ENCODE results near the gene MED13.
"Not testable (repeated sequence)": the region's sequence is repeated elsewhere in the genome, so short reads cannot be mapped to it uniquely, and the experiment has no call there.

Gene MED13

DNA sequence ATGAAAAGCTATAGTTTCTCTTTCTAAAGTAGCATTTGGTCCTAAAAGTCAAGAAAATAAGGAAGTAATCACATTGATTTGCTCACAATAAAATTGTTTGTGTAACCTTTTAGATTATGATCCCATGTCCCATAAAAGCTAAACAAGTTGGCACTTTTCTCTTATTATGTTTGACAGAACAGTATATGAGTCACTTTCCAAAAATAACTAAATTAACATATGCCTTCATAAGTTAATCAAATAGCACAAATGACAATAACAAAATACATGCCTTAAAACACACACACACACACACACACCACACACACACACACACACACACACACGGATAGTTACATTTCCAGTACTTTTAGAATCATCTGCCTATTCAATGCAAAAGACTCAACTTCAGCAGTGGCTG, 2.8 kb downstream of the MED13 start:
- no peak for DNase-seq (ENCODE audit: low read depth in 2 of 3, low spot score in 1 of 3)

DNA sequence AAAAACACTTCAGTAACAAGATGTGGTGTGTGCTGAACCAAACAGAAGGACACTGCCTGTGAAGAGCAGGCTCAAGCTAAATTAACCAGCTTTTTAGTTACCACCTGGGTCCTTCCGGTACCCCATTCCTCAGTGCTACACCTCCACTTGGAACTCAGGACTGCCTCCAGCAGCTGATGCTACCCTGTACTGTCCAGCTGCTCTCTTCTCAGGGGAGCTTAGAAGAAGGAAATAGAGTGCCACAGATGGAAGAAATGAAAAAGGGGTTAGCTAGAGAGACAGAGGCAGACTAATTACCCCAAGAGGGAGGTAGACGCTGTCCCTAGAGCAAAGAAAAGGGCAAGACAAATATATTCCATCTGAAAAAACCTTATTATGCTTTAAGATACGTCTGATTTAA, 5.7 kb downstream of the MED13 start:
- DNase-seq (ENCODE audit: low read depth in 2 of 3, low spot score in 1 of 3) = no peak

GRCh38 chr17:62058611-62059010, 6.5 kb downstream of the MED13 start:
- DNase-seq (ENCODE audit: low read depth in 2 of 3, low spot score in 1 of 3) = no peak

GRCh38 chr17:62057696-62058095, 7.4 kb downstream of the MED13 start:
- DNase-seq (ENCODE audit: low read depth in 2 of 3, low spot score in 1 of 3) = no peak

GRCh38 chr17:62052765-62053338, 12.2 kb downstream of the MED13 start:
- DNase-seq (ENCODE audit: low read depth in 2 of 3, low spot score in 1 of 3) = no peak

DNA sequence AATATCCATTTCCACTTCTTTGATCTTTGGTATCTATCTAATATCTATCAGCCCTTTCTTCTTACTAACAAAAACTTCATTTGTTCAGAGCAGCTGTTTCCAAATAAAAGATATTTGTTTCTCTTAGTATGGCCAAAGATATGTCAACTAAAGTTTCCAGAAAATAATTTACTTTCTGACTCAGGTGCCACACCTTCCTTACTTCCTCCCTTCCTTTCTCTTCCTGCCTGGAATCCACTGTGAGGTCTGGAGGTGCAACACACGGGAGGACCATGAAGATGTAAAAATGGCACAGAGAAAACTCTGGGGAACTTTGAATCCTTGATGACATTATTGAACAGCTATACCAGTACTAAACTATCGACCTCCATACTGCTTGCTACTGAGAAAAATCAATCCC, 14.0 kb downstream of the MED13 start:
- DNase-seq (ENCODE audit: low read depth in 2 of 3, low spot score in 1 of 3) = no peak

DNA sequence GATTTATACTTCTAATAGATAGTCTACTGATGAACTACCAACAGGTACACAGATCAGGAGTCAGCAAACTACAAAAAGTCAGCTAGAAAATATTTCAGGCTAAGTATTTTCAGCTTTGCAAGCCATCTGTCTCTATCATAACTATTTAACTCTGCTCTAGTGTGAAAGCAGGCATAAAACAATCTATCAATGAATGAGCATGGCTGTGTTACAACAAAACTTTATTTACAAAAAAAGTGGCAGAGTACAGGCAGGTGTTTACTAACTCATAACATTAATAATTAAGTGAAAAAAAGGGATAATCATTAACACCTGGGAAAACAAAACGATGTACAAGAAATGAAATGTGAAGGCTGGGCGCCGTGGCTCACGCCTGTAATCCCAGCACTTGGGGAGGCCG, 15.8 kb downstream of the MED13 start:
- DNase-seq (ENCODE audit: low read depth in 2 of 3, low spot score in 1 of 3) = no peak

DNA sequence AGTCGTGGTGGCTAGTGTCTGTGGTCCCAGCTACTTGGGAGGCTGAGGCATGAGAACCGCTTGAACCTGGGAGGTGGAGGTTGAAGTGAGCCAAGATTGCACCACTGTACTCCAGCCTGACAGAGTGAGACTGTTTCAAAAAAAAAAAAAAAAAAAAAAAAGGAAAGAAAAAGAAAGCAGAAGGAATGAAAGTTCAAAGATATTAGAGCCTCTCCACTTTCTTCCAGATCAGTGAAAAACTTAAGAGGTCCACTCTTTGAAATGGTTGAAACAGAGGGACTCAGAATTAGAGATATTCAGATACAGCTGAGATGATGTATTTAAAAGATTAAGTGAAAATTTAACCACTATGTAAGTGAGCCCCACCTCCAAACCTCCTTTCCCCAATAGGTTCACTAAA, 16.8 kb downstream of the MED13 start:
- DNase-seq (ENCODE audit: low read depth in 2 of 3, low spot score in 1 of 3) = no peak

DNA sequence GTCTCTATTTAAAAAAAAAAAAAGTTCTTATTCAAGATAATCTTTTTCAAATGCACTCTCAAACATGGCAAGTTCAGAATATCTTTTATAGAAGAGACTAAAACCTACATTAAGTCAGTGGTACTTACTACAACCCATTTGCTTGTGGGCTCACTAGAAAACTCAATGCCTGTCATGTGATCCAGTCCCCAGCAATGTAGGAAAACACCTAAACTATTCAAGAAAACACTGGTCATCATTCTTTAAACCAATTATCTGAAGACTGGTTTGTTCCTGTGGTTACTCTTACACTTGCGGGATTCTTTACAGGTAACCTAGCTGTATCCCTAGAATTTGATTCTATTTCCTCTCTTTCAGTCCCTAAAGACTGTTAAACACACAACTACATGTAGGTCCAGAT, 19.6 kb downstream of the MED13 start:
- DNase-seq (ENCODE audit: low read depth in 2 of 3, low spot score in 1 of 3) = no peak

DNA sequence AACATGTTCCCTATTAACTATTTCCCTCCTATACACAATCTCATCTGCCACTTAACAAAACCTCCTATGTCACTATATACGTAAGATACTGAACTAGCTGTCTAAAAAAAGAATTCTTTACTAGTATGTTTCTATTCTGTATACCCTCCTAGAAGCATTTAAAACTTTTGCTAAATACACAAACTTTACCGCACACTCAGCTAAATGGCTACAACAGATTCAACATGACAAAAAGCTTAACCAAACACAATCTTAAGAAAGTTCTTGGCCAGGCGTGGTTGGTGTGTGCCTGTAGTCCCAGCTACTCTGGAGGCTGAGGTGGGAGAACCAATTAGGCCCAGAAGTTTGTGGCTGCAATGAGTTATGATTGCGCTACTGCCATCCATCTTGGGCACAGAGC, 20.0 kb downstream of the MED13 start:
- no peak for DNase-seq (ENCODE audit: low read depth in 2 of 3, low spot score in 1 of 3)

DNA sequence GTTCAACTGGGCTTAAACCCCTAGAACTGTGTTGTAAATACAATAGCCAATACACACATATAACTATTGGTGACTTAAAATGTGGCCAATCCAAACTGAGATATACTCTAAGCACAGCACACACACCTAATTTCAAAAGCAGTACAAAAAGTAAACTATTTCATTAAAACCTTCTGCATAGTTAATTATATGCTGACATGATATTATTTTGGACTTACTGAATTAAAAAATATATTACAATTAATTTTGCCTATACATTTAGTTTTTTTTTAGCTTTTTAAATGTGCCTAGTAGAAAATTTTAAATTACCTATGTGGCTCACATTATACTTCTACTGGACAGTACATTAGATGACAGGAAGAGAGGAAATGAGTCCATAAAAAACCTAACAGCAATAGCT, 21.5 kb downstream of the MED13 start:
- no peak for DNase-seq (ENCODE audit: low read depth in 2 of 3, low spot score in 1 of 3)

- DNase-seq (ENCODE audit: low read depth in 2 of 3, low spot score in 1 of 3) = no peak
These were observed 21.9 kb downstream of the MED13 start for GRCh38 chr17:62043140-62043539.

GRCh38 chr17:62038248-62038647, 26.8 kb downstream of the MED13 start:
- DNase-seq (ENCODE audit: low read depth in 2 of 3, low spot score in 1 of 3) = no peak

- DNase-seq (ENCODE audit: low read depth in 2 of 3, low spot score in 1 of 3) = no peak
These were observed 31.8 kb downstream of the MED13 start for GRCh38 chr17:62033317-62033716.

GRCh38 chr17:62032480-62032879, 32.6 kb downstream of the MED13 start:
- no peak for DNase-seq (ENCODE audit: low read depth in 2 of 3, low spot score in 1 of 3)

DNA sequence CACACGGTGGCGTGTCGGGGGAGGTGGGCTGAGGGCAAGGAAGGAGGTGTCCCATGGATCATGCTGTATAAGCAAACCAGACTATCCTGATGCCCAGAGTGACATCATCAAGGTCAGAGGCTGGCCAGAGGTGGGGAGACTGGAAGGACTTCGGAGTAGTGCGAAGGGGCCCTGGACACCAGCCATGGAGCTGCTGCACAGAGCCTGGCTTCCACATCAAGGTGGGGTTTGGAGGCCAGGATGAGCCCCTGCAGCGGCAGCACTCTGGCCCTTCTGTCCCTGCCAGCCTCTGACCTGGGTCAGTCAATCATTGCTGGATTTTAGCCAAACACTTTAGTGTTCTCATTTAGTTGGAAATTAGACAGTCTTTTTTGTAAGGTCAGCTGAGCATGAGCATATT, 34.8 kb downstream of the MED13 start:
- DNase-seq (ENCODE audit: low read depth in 2 of 3, low spot score in 1 of 3) = no peak

DNA sequence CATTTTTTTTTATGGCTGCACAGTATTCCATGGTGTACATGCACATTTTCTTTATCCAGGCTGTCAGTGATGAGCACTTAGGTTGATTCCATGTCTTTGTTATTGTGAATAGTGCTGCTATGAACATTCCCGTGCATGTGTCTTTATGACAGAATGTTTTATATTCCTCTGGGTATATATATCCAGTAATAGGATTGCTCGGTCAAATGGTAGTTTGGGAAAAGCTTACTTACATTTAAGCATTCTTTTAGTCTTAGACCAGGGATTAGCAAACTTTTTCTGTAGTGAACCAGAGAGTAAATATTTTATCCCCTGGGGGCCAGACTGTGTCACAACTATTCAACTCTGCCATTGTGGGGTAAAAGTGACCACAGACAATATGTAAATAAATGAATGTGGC, 40.2 kb downstream of the MED13 start:
- DNase-seq (ENCODE audit: low read depth in 2 of 3, low spot score in 1 of 3) = no peak

DNA sequence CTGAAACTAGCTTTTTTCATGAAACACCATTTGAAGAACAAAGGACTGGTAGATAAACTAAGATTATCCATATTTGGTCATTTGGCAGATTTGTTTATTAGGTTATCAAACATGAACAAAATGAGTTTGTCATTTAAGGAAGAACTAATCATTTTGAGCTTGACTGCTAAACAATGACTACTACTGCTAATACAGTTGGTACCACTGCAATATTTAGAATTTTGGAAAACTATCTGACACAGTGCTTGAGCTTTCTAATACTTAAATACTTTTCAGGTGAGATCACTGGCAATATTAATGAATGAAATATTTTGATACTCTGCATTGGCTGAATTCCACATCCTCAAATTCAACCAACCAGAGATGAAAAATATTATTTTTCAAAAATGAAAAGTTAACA, 47.2 kb downstream of the MED13 start:
- DNase-seq (ENCODE audit: low read depth in 2 of 3, low spot score in 1 of 3) = no peak

DNA sequence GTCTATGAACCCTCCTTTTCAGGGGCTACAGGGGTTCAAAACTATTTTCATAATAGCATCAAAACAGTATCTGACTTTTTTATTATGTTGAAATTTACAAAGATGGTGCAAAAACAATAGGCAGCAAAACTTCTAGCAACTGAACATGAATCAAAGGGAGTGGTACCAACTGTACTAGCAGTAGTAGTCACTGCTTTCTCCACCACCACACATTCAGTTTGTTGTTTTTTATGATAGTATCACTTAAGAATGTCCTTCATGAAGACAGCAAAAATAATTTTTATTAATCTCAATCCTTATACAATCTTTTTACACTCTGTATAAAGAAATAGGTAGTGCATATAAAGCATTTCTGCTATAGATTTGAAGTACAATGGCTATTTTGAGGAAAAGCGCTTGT, 47.6 kb downstream of the MED13 start:
- DNase-seq (ENCODE audit: low read depth in 2 of 3, low spot score in 1 of 3) = no peak

DNA sequence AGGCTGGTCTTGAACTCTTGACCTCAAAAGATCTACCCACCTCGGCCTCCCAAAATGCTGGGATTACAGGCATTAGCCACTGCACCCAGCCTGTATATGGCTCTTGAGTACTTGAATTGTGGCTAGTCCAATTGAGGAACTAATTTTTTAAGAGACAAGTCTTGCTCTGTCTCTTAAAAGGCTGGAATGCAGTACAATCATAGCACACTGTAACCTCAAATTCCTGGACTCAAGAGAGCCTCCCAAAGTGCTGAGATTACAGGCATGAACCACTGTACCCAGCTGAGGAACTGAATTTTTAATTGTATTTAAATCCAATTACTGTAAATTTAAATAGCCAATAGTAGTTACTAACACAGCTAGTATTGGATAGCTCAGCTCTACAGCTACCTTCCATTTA, 50.6 kb downstream of the MED13 start:
- no peak for DNase-seq (ENCODE audit: low read depth in 2 of 3, low spot score in 1 of 3)

DNA sequence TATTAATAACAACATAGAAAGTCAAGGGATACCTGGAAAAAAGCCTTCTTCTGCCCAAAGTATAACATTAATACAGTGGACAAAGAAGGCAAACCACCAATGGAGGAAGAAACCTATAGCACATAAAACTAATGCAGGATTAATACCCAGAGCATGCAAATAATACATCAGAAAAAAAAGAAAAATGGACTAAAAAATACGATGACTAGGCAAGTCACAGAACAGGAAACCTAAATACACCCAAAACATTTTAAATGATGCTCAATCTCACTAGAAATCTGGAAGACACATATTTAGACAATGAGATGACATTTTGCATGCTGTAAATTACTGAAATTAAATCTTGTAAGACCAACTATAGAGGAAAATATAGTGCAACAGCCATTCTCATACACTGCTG, 55.9 kb downstream of the MED13 start:
- no peak for DNase-seq (ENCODE audit: low read depth in 2 of 3, low spot score in 1 of 3)

- no peak for DNase-seq (ENCODE audit: low read depth in 2 of 3, low spot score in 1 of 3)
These were observed 56.8 kb downstream of the MED13 start for GRCh38 chr17:62008294-62008693.

GRCh38 chr17:62004388-62004787, 60.7 kb downstream of the MED13 start:
- no peak for DNase-seq (ENCODE audit: low read depth in 2 of 3, low spot score in 1 of 3)

- not testable (repeated sequence) for DNase-seq (ENCODE audit: low read depth in 2 of 3, low spot score in 1 of 3)
These were observed 61.9 kb downstream of the MED13 start for GRCh38 chr17:62003141-62003540.
